AG09319 (cell line): ENCODE results near the gene ARMC2.

Experiments used
- DNase-seq: peaks from one replicate; pipeline ENCODE4 v3.0.0-alpha.2; 2010; ENCODE audit warnings: low read depth; ENCODE audit errors: extremely low read depth
- CTCF ChIP-seq: IDR thresholded peaks from 2 replicates; pipeline ENCODE4 v1.5.1; 2011; ENCODE audit warnings: low read depth, mild to moderate bottlenecking, inconsistent platforms, low read length, moderate library complexity

ARMC2 gene

GRCh38 chr6:108995296-108995695, 147.1 kb downstream of the ARMC2 start:
- no peak for TF ChIP-seq CTCF
- no peak for DNase-seq

- no peak for TF ChIP-seq CTCF
- DNase-seq = no peak
Observed at GRCh38 chr6:108996208-108996607, 148.0 kb downstream of the ARMC2 start.

GRCh38 chr6:108998485-108998884, 150.3 kb downstream of the ARMC2 start:
- DNase-seq = no peak
- no peak for TF ChIP-seq CTCF

- no peak for DNase-seq
- TF ChIP-seq CTCF = no peak
Observed at GRCh38 chr6:108999428-108999827, 151.2 kb downstream of the ARMC2 start.

- no peak for TF ChIP-seq CTCF
Observed at GRCh38 chr6:109000289-109000688, 152.1 kb downstream of the ARMC2 start.

GRCh38 chr6:109001291-109001894, 153.2 kb downstream of the ARMC2 start:
- DNase-seq = no peak

More at GRCh38 chr6:109000289-109000688, 152.1 kb downstream of the ARMC2 start:
- no peak for DNase-seq

More at GRCh38 chr6:109001291-109001894, 153.2 kb downstream of the ARMC2 start:
- TF ChIP-seq CTCF = no peak
